NCI-H128 (cell line): ENCODE results near the gene ERBB2.
"Not testable (repeated sequence)": the region's sequence is repeated elsewhere in the genome, so short reads cannot be mapped to it uniquely, and the experiment has no call there.

Experiments
- DNase-seq: peaks from one replicate; lab custom pipeline; 2025; ENCODE audit not compliant: unreplicated experiment; lab: John Stamatoyannopoulos, UW

Gene ERBB2

GRCh38 chr17:39742856-39743436 lies 43.1 kb downstream of the ERBB2 start:
- DNase-seq: no peak

- DNase-seq: no peak
Measured at GRCh38 chr17:39744075-39744835, 44.4 kb downstream of the ERBB2 start.

- DNase-seq: no peak
Measured at GRCh38 chr17:39744836-39745215, 45.0 kb downstream of the ERBB2 start.

GRCh38 chr17:39745335-39746144 lies 45.7 kb downstream of the ERBB2 start:
- DNase-seq: no peak

- no peak for DNase-seq
Measured at GRCh38 chr17:39746145-39746461, 46.2 kb downstream of the ERBB2 start.

GRCh38 chr17:39747745-39748144 lies 47.9 kb downstream of the ERBB2 start:
- DNase-seq: no peak

GRCh38 chr17:39748444-39749034 lies 48.7 kb downstream of the ERBB2 start:
- not testable (repeated sequence) for DNase-seq

- no peak for DNase-seq
Measured at GRCh38 chr17:39750131-39751015, 50.5 kb downstream of the ERBB2 start.

- DNase-seq: no peak
Measured at GRCh38 chr17:39751016-39751543, 51.2 kb downstream of the ERBB2 start.

GRCh38 chr17:39751637-39752036 lies 51.8 kb downstream of the ERBB2 start:
- no peak for DNase-seq

- DNase-seq: no peak
Measured at GRCh38 chr17:39752241-39752881, 52.5 kb downstream of the ERBB2 start.

- DNase-seq: no peak
Measured at GRCh38 chr17:39753514-39754160, 53.8 kb downstream of the ERBB2 start.

- DNase-seq: peak; percentile 49
Measured at GRCh38 chr17:39754161-39754957, 54.5 kb downstream of the ERBB2 start.

GRCh38 chr17:39754958-39755553 lies 55.2 kb downstream of the ERBB2 start:
- DNase-seq: no peak

GRCh38 chr17:39755554-39756379 lies 55.9 kb downstream of the ERBB2 start:
- DNase-seq: no peak

- DNase-seq: no peak
Measured at GRCh38 chr17:39756380-39757079, 56.7 kb downstream of the ERBB2 start.

- DNase-seq: no peak
Measured at GRCh38 chr17:39757176-39757662, 57.4 kb downstream of the ERBB2 start.
